K562 (cell line): ENCODE results near the gene DNAJB2. TPM values are rescaled to one million over a fixed set of nuclear protein-coding genes. Genes with fewer than 3 reads are reported as not detected.
A peak's percentile ranks its signal among the peaks of the same experiment; 100 is the strongest.

ENCODE experiments used
- ARNT ChIP-seq, 2 experiments: fragments of 450-650 bp; IDR thresholded peaks; 2 replicates each; pipeline ENCODE4 v1.6.1; 2016; ENCODE audit warnings: mild to moderate bottlenecking in 1 of 2
- ILF3 ChIP-seq: fragments of 450-650 bp; IDR thresholded peaks from 2 replicates; pipeline ENCODE4 v1.6.1; 2018; ENCODE audit warnings: antibody characterized with exemption, mild to moderate bottlenecking, moderate library complexity, borderline replicate concordance
- KHSRP ChIP-seq: fragments of 450-650 bp; IDR thresholded peaks from 2 replicates; pipeline ENCODE4 v1.6.1; 2017
- MCM7 ChIP-seq, 2 experiments: fragments of 450-650 bp; IDR thresholded peaks; 2 replicates each; pipeline ENCODE4 v1.6.1; 2016 to 2018
- PHF21A ChIP-seq: fragments of 450-650 bp; IDR thresholded peaks from 2 replicates; pipeline ENCODE4 v1.6.1; 2017; ENCODE audit warnings: low read depth, borderline replicate concordance
- TARDBP ChIP-seq: fragments of 450-650 bp; IDR thresholded peaks from 2 replicates; pipeline ENCODE4 v1.6.1; 2016
- XRCC5 ChIP-seq: fragments of 200-400 bp; formaldehyde crosslinking; IDR thresholded peaks from 2 replicates; pipeline ENCODE4 v1.6.1; 2017; ENCODE audit warnings: low read depth, mild to moderate bottlenecking, low read length
- ZNF445 ChIP-seq: fragments of 250-450 bp; sonication (Bioruptor Pico); IDR thresholded peaks from 2 replicates; pipeline ENCODE4 v1.4.0; 2020; ENCODE audit warnings: low read depth, mild to moderate bottlenecking, moderate library complexity
- ZNF644 ChIP-seq: fragments of 200-800 bp; sonication (Bioruptor generic); IDR thresholded peaks from 2 replicates; pipeline ENCODE4 v1.6.1; 2016; ENCODE audit warnings: low read depth, missing genetic modification characterization, missing compliant biosample characterization
- ZNF77 ChIP-seq: fragments of 250-450 bp; sonication (Bioruptor Pico); IDR thresholded peaks from 2 replicates; pipeline ENCODE4 v1.5.0; 2020
- polyA plus RNA-seq, 8 experiments: library from polyadenylated mRNA; depleted of rRNA in 4 of 8; stranded (reverse) in 5 of 8; unstranded in 3 of 8; fragments of >200 nt; fragmentation: Nextera tagmentation in 2 of 8; fragmentation: Illumina TruSeq in 1 of 8; extraction: Ambion mirVana in 2 of 8; extraction: Trizol in 1 of 8; gene quantifications; 2 replicates each; pipeline versions ENCODE4 v1.2.1 to v1.2.3, GENCODE V29; 2011 to 2014; ENCODE audit warnings: inconsistent platforms in 1 of 8, missing spikeins in 1 of 8
- total RNA-seq, 7 experiments: library from RNA; depleted of rRNA in 6 of 7; stranded (reverse); fragments of >200 nt in 6 of 7; fragmentation: Illumina TruSeq in 2 of 7; extraction: Trizol in 2 of 7; gene quantifications; 2 replicates each; pipeline versions ENCODE4 v1.2.1 to v1.2.3, GENCODE V29; 2011 to 2021; ENCODE audit warnings: low replicate concordance in 1 of 7
- TF ChIP-seq, protein P1 (sequence below), 2 experiments: fragments of 150-350 bp in 1 of 2; IDR thresholded peaks; 2 replicates each; pipeline ENCODE4 v1.6.1; 2012 to 2016; ENCODE audit warnings: low read depth in 2 of 2, low read length in 2 of 2, mild to moderate bottlenecking in 1 of 2, moderate library complexity in 1 of 2
- TF ChIP-seq, protein P2 (sequence below): IDR thresholded peaks from 2 replicates; pipeline ENCODE4 v1.6.1; 2011; ENCODE audit warnings: borderline replicate concordance, low read depth, mild to moderate bottlenecking, moderate library complexity, low read length; ENCODE audit not compliant: insufficient read depth, poor library complexity, severe bottlenecking
- TF ChIP-seq, protein P3 (sequence below): fragments of 250-450 bp; sonication (Bioruptor Pico); IDR thresholded peaks from 2 replicates; pipeline ENCODE4 v1.4.0; 2020; ENCODE audit warnings: mild to moderate bottlenecking, moderate library complexity, borderline replicate concordance
- TF ChIP-seq, protein P4 (sequence below), 2 experiments: IDR thresholded peaks; 2 replicates each; pipeline ENCODE4 v1.6.1; 2012; ENCODE audit warnings: improper control_type of control experiment in 2 of 2, low read depth in 2 of 2, low read length in 2 of 2, borderline replicate concordance in 1 of 2

The DNAJB2 gene
- total and polyA plus RNA-seq, 9 of the 15 experiments (the other 6 are each of a cell fraction or from before 2014, with no cell fraction given): 0.08 to 3.0 (median 2.2) TPM; not detected in 1

DNA sequence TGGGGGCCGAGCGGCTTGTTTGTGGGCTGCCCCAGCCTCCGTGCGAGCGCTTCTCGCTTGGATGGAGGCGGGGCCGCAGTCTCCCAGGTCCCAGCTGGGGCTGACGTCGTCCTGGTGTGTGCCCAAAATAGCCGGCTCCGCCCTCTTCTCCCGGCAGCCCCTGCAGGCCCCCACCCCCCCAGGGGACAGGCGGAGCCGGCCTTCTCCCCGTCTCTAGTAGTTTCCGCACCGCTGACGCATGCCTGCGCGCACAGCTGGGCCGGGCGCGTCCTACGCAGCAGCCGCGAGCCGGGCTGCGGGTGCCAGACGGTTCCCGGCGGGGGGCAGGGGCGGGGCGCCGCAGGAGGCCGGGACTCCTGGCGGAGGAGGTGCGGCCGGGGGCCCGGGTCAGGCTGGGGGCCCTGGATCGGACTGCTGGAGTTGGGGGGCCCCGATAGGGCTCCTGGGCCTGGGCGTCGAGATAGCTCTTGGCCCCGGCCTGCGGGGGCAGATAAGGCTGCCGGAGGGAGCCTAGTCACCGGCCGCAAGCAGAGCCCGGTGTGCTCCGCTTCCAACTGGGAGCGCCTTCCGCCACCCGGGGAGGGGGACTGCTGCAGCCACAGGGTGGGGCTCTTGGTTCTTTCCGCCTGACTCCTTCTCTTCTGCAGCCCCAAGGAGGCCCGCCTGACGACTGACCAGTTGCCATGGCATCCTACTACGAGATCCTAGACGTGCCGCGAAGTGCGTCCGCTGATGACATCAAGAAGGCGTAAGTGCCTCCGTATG is at the start of gene DNAJB2 (continued):
- TF ChIP-seq, protein P1, sequence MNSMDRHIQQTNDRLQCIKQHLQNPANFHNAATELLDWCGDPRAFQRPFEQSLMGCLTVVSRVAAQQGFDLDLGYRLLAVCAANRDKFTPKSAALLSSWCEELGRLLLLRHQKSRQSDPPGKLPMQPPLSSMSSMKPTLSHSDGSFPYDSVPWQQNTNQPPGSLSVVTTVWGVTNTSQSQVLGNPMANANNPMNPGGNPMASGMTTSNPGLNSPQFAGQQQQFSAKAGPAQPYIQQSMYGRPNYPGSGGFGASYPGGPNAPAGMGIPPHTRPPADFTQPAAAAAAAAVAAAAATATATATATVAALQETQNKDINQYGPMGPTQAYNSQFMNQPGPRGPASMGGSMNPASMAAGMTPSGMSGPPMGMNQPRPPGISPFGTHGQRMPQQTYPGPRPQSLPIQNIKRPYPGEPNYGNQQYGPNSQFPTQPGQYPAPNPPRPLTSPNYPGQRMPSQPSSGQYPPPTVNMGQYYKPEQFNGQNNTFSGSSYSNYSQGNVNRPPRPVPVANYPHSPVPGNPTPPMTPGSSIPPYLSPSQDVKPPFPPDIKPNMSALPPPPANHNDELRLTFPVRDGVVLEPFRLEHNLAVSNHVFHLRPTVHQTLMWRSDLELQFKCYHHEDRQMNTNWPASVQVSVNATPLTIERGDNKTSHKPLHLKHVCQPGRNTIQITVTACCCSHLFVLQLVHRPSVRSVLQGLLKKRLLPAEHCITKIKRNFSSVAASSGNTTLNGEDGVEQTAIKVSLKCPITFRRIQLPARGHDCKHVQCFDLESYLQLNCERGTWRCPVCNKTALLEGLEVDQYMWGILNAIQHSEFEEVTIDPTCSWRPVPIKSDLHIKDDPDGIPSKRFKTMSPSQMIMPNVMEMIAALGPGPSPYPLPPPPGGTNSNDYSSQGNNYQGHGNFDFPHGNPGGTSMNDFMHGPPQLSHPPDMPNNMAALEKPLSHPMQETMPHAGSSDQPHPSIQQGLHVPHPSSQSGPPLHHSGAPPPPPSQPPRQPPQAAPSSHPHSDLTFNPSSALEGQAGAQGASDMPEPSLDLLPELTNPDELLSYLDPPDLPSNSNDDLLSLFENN (IDR thresholded peaks at IDR 0.05; ENCODE audit: low read depth in 2 of 2, low read length in 2 of 2): peak in 1 of 2 experiments; percentile 98; a peak in 2 of 4 replicates
- TF ChIP-seq TARDBP: peak; percentile 93
- no peak for TF ChIP-seq XRCC5
- 0 out of 2 replicates have a peak, but pooled peaks have one; percentile 54 for TF ChIP-seq ILF3
- TF ChIP-seq ARNT (IDR thresholded peaks at IDR 0.05): no peak
- no peak for TF ChIP-seq ZNF77 (CRISPR knock-in tag)
- TF ChIP-seq KHSRP: no peak
- TF ChIP-seq, protein P2, sequence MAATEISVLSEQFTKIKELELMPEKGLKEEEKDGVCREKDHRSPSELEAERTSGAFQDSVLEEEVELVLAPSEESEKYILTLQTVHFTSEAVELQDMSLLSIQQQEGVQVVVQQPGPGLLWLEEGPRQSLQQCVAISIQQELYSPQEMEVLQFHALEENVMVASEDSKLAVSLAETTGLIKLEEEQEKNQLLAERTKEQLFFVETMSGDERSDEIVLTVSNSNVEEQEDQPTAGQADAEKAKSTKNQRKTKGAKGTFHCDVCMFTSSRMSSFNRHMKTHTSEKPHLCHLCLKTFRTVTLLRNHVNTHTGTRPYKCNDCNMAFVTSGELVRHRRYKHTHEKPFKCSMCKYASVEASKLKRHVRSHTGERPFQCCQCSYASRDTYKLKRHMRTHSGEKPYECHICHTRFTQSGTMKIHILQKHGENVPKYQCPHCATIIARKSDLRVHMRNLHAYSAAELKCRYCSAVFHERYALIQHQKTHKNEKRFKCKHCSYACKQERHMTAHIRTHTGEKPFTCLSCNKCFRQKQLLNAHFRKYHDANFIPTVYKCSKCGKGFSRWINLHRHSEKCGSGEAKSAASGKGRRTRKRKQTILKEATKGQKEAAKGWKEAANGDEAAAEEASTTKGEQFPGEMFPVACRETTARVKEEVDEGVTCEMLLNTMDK: no peak
- TF ChIP-seq, protein P3, sequence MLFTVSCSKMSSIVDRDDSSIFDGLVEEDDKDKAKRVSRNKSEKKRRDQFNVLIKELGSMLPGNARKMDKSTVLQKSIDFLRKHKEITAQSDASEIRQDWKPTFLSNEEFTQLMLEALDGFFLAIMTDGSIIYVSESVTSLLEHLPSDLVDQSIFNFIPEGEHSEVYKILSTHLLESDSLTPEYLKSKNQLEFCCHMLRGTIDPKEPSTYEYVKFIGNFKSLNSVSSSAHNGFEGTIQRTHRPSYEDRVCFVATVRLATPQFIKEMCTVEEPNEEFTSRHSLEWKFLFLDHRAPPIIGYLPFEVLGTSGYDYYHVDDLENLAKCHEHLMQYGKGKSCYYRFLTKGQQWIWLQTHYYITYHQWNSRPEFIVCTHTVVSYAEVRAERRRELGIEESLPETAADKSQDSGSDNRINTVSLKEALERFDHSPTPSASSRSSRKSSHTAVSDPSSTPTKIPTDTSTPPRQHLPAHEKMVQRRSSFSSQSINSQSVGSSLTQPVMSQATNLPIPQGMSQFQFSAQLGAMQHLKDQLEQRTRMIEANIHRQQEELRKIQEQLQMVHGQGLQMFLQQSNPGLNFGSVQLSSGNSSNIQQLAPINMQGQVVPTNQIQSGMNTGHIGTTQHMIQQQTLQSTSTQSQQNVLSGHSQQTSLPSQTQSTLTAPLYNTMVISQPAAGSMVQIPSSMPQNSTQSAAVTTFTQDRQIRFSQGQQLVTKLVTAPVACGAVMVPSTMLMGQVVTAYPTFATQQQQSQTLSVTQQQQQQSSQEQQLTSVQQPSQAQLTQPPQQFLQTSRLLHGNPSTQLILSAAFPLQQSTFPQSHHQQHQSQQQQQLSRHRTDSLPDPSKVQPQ (CRISPR knock-in tag): peak; percentile 33; the same call in 1 of the 2 replicates
- 0 out of 2 replicates have a peak, but pooled peaks have one; percentile 67 for TF ChIP-seq ZNF445 (CRISPR knock-in tag)
- TF ChIP-seq ZNF644 (tag): peak; percentile 94
- TF ChIP-seq, protein P4, sequence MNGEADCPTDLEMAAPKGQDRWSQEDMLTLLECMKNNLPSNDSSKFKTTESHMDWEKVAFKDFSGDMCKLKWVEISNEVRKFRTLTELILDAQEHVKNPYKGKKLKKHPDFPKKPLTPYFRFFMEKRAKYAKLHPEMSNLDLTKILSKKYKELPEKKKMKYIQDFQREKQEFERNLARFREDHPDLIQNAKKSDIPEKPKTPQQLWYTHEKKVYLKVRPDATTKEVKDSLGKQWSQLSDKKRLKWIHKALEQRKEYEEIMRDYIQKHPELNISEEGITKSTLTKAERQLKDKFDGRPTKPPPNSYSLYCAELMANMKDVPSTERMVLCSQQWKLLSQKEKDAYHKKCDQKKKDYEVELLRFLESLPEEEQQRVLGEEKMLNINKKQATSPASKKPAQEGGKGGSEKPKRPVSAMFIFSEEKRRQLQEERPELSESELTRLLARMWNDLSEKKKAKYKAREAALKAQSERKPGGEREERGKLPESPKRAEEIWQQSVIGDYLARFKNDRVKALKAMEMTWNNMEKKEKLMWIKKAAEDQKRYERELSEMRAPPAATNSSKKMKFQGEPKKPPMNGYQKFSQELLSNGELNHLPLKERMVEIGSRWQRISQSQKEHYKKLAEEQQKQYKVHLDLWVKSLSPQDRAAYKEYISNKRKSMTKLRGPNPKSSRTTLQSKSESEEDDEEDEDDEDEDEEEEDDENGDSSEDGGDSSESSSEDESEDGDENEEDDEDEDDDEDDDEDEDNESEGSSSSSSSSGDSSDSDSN (IDR thresholded peaks at IDR 0.05; ENCODE audit: borderline replicate concordance in 1 of 2, low read depth in 2 of 2, low read length in 2 of 2): peak; percentile 88 to 98; a peak in 3 of 4 replicates
- TF ChIP-seq MCM7 (IDR thresholded peaks at IDR 0.05): no peak
- TF ChIP-seq PHF21A: no peak
